HEK293 (cell line): ENCODE data around the gene MBLAC1.

Source experiments
- CTCF ChIA-PET: fragments of 350-600 bp; formaldehyde crosslinking; extraction: SDS; loops from one replicate; lab custom pipeline; 2021; ENCODE audit warnings: antibody characterized with exemption; lab: Yijun Ruan, JAX
- POLR2A ChIA-PET: fragments of 300-600 bp; formaldehyde crosslinking; extraction: SDS; loops from one replicate; lab custom pipeline; 2020; ENCODE audit warnings: antibody characterized with exemption, inconsistent platforms; lab: Yijun Ruan, JAX
- H3K27ac ChIP-seq: fragments of 200-500 bp; sonication (Bioruptor generic); 2 replicates; pipeline ENCODE4 v1.5.1; 2014; ENCODE audit warnings: low read depth, low read length, control low read depth, inconsistent platforms; ENCODE audit errors: extremely low read depth
- H3K36me3 ChIP-seq, 2 experiments: fragments of 200-500 bp in 1 of 2; sonication (Bioruptor generic) in 1 of 2; 1 replicate in 1 of 2; 2 replicates in 1 of 2; pipeline ENCODE4 v1.5.1; 2014 to 2017; ENCODE audit warnings: inconsistent platforms in 2 of 2, low read length in 2 of 2; ENCODE audit not compliant: control insufficient read depth in 2 of 2, insufficient read depth in 1 of 2
- H3K4me1 ChIP-seq: fragments of 200-500 bp; sonication (Bioruptor generic); 2 replicates; pipeline ENCODE4 v1.5.1; 2014; ENCODE audit warnings: mild to moderate bottlenecking, low read length, inconsistent platforms; ENCODE audit not compliant: control insufficient read depth, insufficient read depth
- H3K4me3 ChIP-seq: 2 replicates; pipeline ENCODE4 v1.5.1; 2011; ENCODE audit warnings: low read depth, mild to moderate bottlenecking, control low read depth, low read length, moderate library complexity
- H3K9me3 ChIP-seq: fragments of 200-500 bp; sonication (Bioruptor generic); 2 replicates; pipeline ENCODE4 v1.5.1; 2014; ENCODE audit warnings: low read depth, low read length, inconsistent platforms; ENCODE audit not compliant: control insufficient read depth, insufficient read depth
- GLIS1 ChIP-seq: fragments of 450-650 bp; formaldehyde crosslinking; IDR thresholded peaks from 2 replicates; pipeline ENCODE4 v1.5.1; 2016; ENCODE audit warnings: missing biosample characterization, missing genetic modification characterization
- KLF9 ChIP-seq: fragments of 450-650 bp; formaldehyde crosslinking; IDR thresholded peaks from 2 replicates; pipeline ENCODE4 v1.5.1; 2016; ENCODE audit warnings: missing biosample characterization, missing genetic modification characterization, low read depth
- MZF1 ChIP-seq: fragments of 450-650 bp; formaldehyde crosslinking; IDR thresholded peaks from 2 replicates; pipeline ENCODE4 v1.5.1; 2017; ENCODE audit warnings: missing biosample characterization, missing genetic modification characterization, borderline replicate concordance
- OSR2 ChIP-seq: fragments of 450-650 bp; formaldehyde crosslinking; IDR thresholded peaks from 2 replicates; pipeline ENCODE4 v1.5.1; 2016; ENCODE audit warnings: missing biosample characterization, missing genetic modification characterization
- REPIN1 ChIP-seq: fragments of 450-650 bp; formaldehyde crosslinking; IDR thresholded peaks from 2 replicates; pipeline ENCODE4 v1.5.1; 2017; ENCODE audit warnings: missing biosample characterization, missing genetic modification characterization, low read depth
- WT1 ChIP-seq: fragments of 450-650 bp; formaldehyde crosslinking; IDR thresholded peaks from 2 replicates; pipeline ENCODE4 v1.5.1; 2016; ENCODE audit warnings: missing biosample characterization, missing genetic modification characterization
- ZBTB17 ChIP-seq: fragments of 450-650 bp; formaldehyde crosslinking; IDR thresholded peaks from 2 replicates; pipeline ENCODE4 v1.5.1; 2016; ENCODE audit warnings: missing biosample characterization, missing genetic modification characterization
- ZFP41 ChIP-seq: fragments of 450-650 bp; formaldehyde crosslinking; IDR thresholded peaks from 2 replicates; pipeline ENCODE4 v1.5.1; 2016; ENCODE audit warnings: missing biosample characterization, missing genetic modification characterization, borderline replicate concordance
- ZNF184 ChIP-seq: fragments of 450-650 bp; IDR thresholded peaks from 2 replicates; pipeline ENCODE4 v1.5.1; 2018; ENCODE audit warnings: missing biosample characterization, mild to moderate bottlenecking, missing genetic modification characterization
- ZNF211 ChIP-seq: fragments of 450-650 bp; formaldehyde crosslinking; IDR thresholded peaks from 2 replicates; pipeline ENCODE4 v1.5.1; 2016; ENCODE audit warnings: low read depth, missing biosample characterization, missing genetic modification characterization
- ZNF223 ChIP-seq: fragments of 450-650 bp; formaldehyde crosslinking; IDR thresholded peaks from 2 replicates; pipeline ENCODE4 v1.5.1; 2016; ENCODE audit warnings: missing biosample characterization, missing genetic modification characterization
- ZNF335 ChIP-seq: fragments of 450-650 bp; formaldehyde crosslinking; conservative IDR thresholded peaks from 2 replicates; pipeline ENCODE4 v1.5.1; 2016; ENCODE audit warnings: missing biosample characterization, missing genetic modification characterization
- ZNF433 ChIP-seq: fragments of 450-650 bp; formaldehyde crosslinking; IDR thresholded peaks from 2 replicates; pipeline ENCODE4 v1.5.1; 2016; ENCODE audit warnings: missing biosample characterization, missing genetic modification characterization, low read depth
- ZNF521 ChIP-seq: fragments of 450-650 bp; formaldehyde crosslinking; IDR thresholded peaks from 2 replicates; pipeline ENCODE4 v1.5.1; 2017; ENCODE audit warnings: missing biosample characterization, mild to moderate bottlenecking, missing genetic modification characterization
- ZNF560 ChIP-seq: fragments of 450-650 bp; formaldehyde crosslinking; IDR thresholded peaks from 2 replicates; pipeline ENCODE4 v1.5.1; 2017; ENCODE audit warnings: missing biosample characterization, missing genetic modification characterization, borderline replicate concordance
- ZNF600 ChIP-seq: fragments of 450-650 bp; formaldehyde crosslinking; IDR thresholded peaks from 2 replicates; pipeline ENCODE4 v1.5.1; 2016; ENCODE audit warnings: missing biosample characterization, missing genetic modification characterization
- ZNF610 ChIP-seq: fragments of 450-650 bp; formaldehyde crosslinking; IDR thresholded peaks from 2 replicates; pipeline ENCODE4 v1.5.1; 2016; ENCODE audit warnings: missing biosample characterization, missing genetic modification characterization, borderline replicate concordance
- ZNF76 ChIP-seq: fragments of 450-650 bp; formaldehyde crosslinking; IDR thresholded peaks from 2 replicates; pipeline ENCODE4; 2016; ENCODE audit warnings: low read depth, missing biosample characterization, missing genetic modification characterization, borderline replicate concordance
- ZNF843 ChIP-seq: fragments of 450-650 bp; formaldehyde crosslinking; IDR thresholded peaks from 2 replicates; pipeline ENCODE4 v1.5.1; 2016; ENCODE audit warnings: missing biosample characterization, missing genetic modification characterization
- TF ChIP-seq, protein P1 (sequence below): fragments of 450-650 bp; formaldehyde crosslinking; IDR thresholded peaks from 2 replicates; pipeline ENCODE4 v1.5.1; 2016; ENCODE audit warnings: missing biosample characterization, missing genetic modification characterization
- TF ChIP-seq, protein P2 (sequence below): fragments of 450-650 bp; formaldehyde crosslinking; IDR thresholded peaks from 2 replicates; pipeline ENCODE4 v1.5.1; 2016; ENCODE audit warnings: missing biosample characterization, missing genetic modification characterization
- TF ChIP-seq, protein P3 (sequence below): fragments of 450-650 bp; formaldehyde crosslinking; IDR thresholded peaks from 2 replicates; pipeline ENCODE4 v1.5.1; 2016; ENCODE audit warnings: missing biosample characterization, missing genetic modification characterization
- TF ChIP-seq, protein P4 (sequence below): fragments of 450-650 bp; formaldehyde crosslinking; IDR thresholded peaks from 2 replicates; pipeline ENCODE4 v1.5.1; 2016; ENCODE audit warnings: missing biosample characterization, missing genetic modification characterization

The MBLAC1 gene

DNA sequence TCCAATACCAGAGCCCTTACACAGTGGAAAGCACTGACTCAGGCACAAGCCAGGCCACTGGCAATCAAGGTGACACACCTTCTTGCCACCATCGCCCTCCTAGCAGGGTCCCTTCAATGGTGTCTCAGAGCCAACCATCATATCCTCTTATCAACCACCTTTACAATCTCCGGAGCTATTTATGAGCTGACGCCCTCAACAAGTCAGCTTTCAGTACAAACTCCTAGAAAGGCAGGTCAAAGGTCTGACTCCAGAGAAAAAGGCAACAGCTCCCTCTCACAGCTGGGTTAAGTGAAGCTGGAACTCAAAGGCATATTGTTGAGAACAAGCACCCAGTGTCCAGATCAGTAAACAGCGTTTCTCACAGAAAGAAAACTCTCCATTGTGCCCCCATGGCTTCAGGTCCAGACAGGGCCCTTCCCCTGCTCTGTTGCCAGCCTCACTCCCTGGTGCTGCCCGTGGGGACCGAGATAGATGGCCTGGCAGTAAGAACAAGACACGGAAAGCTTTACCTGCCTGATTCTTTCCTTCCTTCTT, 47.7 kb upstream of the MBLAC1 start:
- Histone ChIP-seq H3K4me3 (no peak overlapping the region), H3K9me3 (no peaks in the 10 kb centered on the region), H3K36me3 (peaks cover 25 to 58% of the 10 kb centered on the region in 2 experiments; a peak in 2 of 3 replicates), H3K4me1 (no peaks in the 10 kb centered on the region), H3K27ac (no peak overlapping the region)
- CTCF ChIA-PET: no interaction called here
- no peak for TF ChIP-seq REPIN1 (tag by site-specific recombination)
- no peak for TF ChIP-seq ZNF211
- TF ChIP-seq MZF1: no peak
- TF ChIP-seq KLF9: no peak
- no peak for TF ChIP-seq ZNF184 (tag by site-specific recombination)
- no peak for TF ChIP-seq ZFP41
- no peak for TF ChIP-seq ZNF600 (tag by site-specific recombination)
- no peak for TF ChIP-seq OSR2
- no peak for TF ChIP-seq ZNF610 (tag by site-specific recombination)
- TF ChIP-seq ZNF76 (tag by site-specific recombination): no peak
- TF ChIP-seq, protein P1, sequence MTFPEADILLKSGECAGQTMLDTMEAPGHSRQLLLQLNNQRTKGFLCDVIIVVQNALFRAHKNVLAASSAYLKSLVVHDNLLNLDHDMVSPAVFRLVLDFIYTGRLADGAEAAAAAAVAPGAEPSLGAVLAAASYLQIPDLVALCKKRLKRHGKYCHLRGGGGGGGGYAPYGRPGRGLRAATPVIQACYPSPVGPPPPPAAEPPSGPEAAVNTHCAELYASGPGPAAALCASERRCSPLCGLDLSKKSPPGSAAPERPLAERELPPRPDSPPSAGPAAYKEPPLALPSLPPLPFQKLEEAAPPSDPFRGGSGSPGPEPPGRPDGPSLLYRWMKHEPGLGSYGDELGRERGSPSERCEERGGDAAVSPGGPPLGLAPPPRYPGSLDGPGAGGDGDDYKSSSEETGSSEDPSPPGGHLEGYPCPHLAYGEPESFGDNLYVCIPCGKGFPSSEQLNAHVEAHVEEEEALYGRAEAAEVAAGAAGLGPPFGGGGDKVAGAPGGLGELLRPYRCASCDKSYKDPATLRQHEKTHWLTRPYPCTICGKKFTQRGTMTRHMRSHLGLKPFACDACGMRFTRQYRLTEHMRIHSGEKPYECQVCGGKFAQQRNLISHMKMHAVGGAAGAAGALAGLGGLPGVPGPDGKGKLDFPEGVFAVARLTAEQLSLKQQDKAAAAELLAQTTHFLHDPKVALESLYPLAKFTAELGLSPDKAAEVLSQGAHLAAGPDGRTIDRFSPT (tag by site-specific recombination): no peak
- TF ChIP-seq GLIS1 (tag by site-specific recombination): no peak
- TF ChIP-seq ZNF560: no peak
- no peak for TF ChIP-seq WT1 (tag by site-specific recombination)
- POLR2A ChIA-PET: interaction anchor here (0.6 to 1.6 kb wide), 3 partner anchors 9 to 427 kb away, joined by 3 to 4 read pairs (median 3); no protein-coding TSS in a partner anchor

DNA sequence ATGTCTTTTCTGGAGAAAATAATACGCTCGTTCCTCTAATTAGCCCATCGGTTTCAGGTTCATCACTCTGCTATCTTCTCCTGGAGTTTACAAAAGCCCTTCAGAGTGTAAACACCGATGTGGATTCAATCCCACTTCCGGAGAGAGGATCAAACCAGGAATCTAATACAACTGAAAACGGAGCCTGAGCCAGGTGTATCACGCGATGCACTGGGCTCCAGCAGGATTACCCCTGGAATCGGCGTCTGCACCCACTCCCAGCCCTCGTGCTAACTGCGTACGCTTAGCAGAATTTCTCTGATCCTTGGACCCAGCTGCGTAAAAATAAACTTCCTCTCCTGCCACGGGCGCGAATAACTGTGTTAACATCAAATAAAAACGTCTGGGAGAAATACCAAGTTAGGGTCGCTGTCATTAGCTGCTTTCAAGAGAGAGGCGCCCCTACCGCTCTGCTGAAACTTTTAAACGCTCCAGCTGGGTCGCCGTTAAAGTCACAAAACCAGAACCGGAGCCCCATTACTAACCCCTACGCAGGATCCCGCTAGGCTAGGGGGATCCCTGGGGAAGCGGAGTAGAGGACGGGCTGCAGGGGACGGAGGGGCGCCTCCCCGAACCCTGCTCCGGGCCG, 45.7 kb upstream of the MBLAC1 start:
- ChIA-PET POLR2A (interaction anchor here (0.9 to 1.6 kb wide), 4 partner anchors 9 to 64 kb away, joined by 3 to 4 read pairs (median 4); no protein-coding TSS in a partner anchor), CTCF (interaction anchor here (0.7 to 0.9 kb wide), 3 partner anchors 48 to 686 kb away, joined by 3 to 4 read pairs (median 3); partner anchors contain the start of gene TRIM4)
- H3K36me3 ChIP-seq: peaks cover 19 to 39% of the 10 kb centered on the region in 2 experiments; a peak in 2 of 3 replicates

DNA sequence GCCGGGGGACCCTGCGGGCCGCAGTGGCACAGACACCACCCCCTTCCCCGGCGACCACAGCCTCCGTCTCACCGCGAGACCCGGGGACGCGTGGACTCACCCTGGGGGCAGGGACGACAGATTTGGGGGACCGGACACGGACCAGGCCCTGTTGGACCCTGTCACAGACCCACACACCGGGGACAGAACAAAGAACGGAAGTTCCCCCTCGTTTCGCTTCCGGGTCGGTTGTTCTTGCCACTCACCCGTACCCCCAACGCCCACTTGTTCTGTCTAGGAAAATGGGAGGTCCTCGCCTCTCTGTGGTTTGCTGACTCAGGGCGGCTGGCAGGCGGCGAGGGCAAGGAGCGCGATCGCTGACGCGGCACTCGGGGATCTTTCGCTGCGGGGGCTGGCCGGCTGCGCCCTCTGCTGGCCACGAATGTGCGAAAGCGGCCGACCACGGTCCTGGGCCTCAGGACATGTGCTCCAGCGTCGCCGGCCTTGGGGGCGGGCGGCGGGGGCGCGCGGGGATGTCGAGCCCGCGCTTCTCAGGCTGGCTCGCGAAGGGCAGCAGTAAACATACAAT, 45.1 kb upstream of the MBLAC1 start, which contains the start of gene ZNF3:
ZNF3 (minus strand) TSS at position 189 of the 568 bp plus-strand sequence. CDS start 4,366 bp downstream, outside the sequence.
- Histone ChIP-seq H3K27ac (peak within 1 kb of the TSS; percentile 37; the same call in 1 of the 2 replicates), H3K9me3 (no peaks in the 10 kb centered on the region), H3K36me3 (peaks cover 14 to 33% of the 10 kb centered on the region in 2 experiments; a peak in 2 of 3 replicates), H3K4me1 (no peaks in the 10 kb centered on the region), H3K4me3 (peak within 1 kb of the TSS; percentile 100)
- ChIA-PET CTCF (interaction anchor here (0.7 to 1.2 kb wide), 6 partner anchors 11 to 685 kb away, joined by 3 to 8 read pairs (median 4); no protein-coding TSS in a partner anchor), POLR2A (interaction anchor here (0.8 to 1.2 kb wide), 5 partner anchors 19 to 347 kb away, joined by 3 to 32 read pairs (median 4); partner anchors contain the start of genes AP4M1, MCM7, MEPCE and ZCWPW1)
- TF ChIP-seq ZNF335 (tag by site-specific recombination) (no peak), ZNF433 (no peak), ZNF521 (tag by site-specific recombination) (no peak), ZNF223 (no peak)
- TF ChIP-seq, protein P2, sequence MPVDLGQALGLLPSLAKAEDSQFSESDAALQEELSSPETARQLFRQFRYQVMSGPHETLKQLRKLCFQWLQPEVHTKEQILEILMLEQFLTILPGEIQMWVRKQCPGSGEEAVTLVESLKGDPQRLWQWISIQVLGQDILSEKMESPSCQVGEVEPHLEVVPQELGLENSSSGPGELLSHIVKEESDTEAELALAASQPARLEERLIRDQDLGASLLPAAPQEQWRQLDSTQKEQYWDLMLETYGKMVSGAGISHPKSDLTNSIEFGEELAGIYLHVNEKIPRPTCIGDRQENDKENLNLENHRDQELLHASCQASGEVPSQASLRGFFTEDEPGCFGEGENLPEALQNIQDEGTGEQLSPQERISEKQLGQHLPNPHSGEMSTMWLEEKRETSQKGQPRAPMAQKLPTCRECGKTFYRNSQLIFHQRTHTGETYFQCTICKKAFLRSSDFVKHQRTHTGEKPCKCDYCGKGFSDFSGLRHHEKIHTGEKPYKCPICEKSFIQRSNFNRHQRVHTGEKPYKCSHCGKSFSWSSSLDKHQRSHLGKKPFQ: no peak
- TF ChIP-seq, protein P3, sequence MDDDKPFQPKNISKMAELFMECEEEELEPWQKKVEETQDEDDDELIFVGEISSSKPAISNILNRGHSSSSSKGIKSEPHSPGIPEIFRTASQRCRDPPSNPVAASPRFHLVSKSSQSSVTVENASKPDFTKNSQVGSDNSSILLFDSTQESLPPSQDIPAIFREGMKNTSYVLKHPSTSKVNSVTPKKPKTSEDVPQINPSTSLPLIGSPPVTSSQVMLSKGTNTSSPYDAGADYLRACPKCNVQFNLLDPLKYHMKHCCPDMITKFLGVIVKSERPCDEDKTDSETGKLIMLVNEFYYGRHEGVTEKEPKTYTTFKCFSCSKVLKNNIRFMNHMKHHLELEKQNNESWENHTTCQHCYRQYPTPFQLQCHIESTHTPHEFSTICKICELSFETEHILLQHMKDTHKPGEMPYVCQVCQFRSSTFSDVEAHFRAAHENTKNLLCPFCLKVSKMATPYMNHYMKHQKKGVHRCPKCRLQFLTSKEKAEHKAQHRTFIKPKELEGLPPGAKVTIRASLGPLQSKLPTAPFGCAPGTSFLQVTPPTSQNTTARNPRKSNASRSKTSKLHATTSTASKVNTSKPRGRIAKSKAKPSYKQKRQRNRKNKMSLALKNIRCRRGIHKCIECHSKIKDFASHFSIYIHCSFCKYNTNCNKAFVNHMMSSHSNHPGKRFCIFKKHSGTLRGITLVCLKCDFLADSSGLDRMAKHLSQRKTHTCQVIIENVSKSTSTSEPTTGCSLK (tag by site-specific recombination): no peak
- TF ChIP-seq, protein P4, sequence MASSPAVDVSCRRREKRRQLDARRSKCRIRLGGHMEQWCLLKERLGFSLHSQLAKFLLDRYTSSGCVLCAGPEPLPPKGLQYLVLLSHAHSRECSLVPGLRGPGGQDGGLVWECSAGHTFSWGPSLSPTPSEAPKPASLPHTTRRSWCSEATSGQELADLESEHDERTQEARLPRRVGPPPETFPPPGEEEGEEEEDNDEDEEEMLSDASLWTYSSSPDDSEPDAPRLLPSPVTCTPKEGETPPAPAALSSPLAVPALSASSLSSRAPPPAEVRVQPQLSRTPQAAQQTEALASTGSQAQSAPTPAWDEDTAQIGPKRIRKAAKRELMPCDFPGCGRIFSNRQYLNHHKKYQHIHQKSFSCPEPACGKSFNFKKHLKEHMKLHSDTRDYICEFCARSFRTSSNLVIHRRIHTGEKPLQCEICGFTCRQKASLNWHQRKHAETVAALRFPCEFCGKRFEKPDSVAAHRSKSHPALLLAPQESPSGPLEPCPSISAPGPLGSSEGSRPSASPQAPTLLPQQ (tag by site-specific recombination): peak; percentile 89

More for the DNA sequence above, 45.7 kb upstream of the MBLAC1 start:
- Histone ChIP-seq H3K9me3 (no peaks in the 10 kb centered on the region), H3K27ac (peak overlapping the region; percentile 27; the same call in 1 of the 2 replicates), H3K4me3 (peak overlapping the region; percentile 100), H3K4me1 (no peaks in the 10 kb centered on the region)
- TF ChIP-seq ZBTB17 (tag by site-specific recombination) (peak; percentile 86), ZNF843 (tag by site-specific recombination) (no peak)
